ENCODE measurements around the gene ALK. TPM values are rescaled to one million over a fixed set of nuclear protein-coding genes. Genes with fewer than 3 reads are reported as not detected.

Gene ALK
- polyA plus RNA-seq, 4 donors = 0.04 to 0.98 TPM; not detected in 2

DNA sequence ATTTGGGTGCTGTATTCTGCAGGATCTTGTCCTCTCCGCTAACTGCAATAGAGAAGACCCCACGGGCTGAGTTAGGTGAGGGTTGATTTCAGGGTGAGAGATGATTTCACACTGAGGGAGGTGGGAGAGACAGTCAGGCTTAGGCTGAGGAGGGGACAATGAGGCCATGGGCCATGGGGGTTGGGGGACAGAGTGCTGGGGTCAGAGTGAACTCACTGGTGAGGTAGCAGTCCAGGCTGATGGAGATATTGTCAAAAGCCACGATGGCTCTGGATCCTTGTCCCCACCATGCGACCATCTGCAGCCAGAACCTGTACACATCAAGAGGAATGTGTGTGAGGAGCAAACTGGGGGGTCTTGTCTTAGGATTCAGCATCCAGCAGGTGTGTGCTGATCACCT, 646.2 kb downstream of the ALK start:
- H3K4me3 ChIP-seq (ENCODE audit: low read depth in 1 of 3, low read length in 3 of 3) = no peak overlapping the region
- FAIRE-seq = no peak
- H3K36me3 ChIP-seq (ENCODE audit: control insufficient read depth in 3 of 3, insufficient read depth in 2 of 3, low read depth in 1 of 3, low read length in 3 of 3) = no peaks in the 10 kb centered on the region
- H3K27ac ChIP-seq (ENCODE audit: low read depth in 1 of 3, low read length in 2 of 3) = no peak overlapping the region
- DNase-seq = no peak
- no peaks in the 10 kb centered on the region for H3K9me3 ChIP-seq (ENCODE audit: control insufficient read depth in 2 of 2, insufficient read depth in 1 of 2, low read depth in 1 of 2, low read length in 1 of 2)
- whole genome bisulfite sequencing, 3 donors = 82 to 91% (median 85%) methylated on average over 4 of the region's 4 CpGs
- peaks cover 0 to 5% (median 2%) of the 10 kb centered on the region in 3 donors for H3K27me3 ChIP-seq (ENCODE audit: control insufficient read depth in 3 of 3, insufficient read depth in 3 of 3, low read length in 3 of 3)
- H3K4me1 ChIP-seq (ENCODE audit: control insufficient read depth in 3 of 3, insufficient read depth in 2 of 3, low read depth in 1 of 3, low read length in 2 of 3) = peaks cover 0 to 23% (median 0%) of the 10 kb centered on the region in 3 donors

DNA sequence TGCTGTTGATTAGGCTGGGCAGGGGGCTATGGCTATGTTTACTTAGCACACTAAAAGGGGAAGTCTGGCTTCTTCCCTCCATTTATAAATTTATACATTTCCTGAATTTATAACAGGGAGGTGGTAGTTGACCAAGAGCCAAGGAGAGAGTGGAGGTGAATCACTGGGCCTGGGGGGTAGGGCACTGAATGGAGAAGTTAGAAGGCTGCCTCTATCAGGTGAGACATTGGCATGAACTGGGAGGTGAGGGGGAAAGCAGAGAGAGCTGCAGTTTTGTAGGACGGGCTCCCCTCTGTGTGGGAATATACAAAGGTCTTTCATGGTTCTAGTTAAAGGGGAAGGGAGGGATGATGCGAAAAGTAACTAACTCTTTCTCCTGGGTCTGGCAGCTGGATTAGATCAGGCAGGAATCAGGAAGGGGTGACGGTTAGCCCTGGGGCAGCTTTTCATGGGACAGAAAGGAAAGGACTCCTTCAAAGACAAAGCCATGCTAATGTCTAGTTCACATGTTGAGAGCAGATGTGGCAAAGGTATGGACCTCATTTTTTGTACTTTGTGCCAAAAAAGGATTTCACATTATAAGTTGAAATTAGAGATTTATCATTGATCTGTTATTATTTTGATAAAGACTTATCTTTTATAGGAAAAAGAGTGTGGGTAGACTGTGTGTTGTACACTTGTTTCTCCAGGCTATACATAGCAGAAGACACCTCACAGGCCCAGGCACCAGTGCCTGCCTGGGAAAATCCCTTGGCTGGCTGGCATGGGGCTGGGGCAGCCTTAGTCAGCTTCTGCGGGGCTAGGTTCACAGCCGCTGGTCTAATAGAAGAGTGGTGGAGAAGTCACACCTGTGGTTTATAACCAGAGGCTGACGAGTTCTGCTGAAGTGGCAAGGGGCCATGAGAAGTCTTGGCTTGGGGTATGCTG, 647.4 kb downstream of the ALK start:
- WGBS, 3 donors = 71 to 74% (median 72%) methylated on average over 6 of the region's 6 CpGs
- no peak for FAIRE-seq

DNA sequence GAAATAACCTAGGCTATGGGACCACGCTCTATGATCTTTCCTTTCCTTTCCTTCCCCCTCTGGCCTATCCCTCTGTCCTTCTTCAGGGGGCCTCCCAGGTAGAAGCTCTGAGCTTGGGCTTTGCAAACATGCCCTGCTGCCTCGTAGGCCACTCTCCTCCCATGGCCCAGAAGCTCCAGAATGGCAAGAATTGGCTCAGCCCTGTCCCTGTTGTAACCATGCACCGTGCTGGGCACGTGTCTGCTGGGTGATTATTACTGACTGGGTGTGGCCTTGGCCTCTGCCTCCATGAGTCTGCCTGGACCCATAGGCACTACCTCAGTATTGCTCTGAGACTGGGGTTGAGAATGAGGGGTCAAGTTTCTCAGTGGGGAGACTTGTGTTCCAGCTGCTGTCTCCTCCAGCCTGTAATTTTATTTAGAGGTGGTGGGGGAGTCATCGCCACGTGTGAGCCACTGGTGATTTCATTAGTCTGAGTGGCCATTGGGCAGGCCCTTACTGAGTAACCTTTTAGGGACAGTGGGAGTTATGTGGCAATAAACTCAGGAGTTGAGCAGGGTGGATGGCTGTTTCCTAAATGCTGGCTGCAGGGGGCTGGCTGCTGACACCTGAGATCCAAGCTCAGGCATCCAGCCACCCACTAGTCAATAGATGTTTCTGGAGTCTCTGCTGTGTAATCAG, 648.2 kb downstream of the ALK start:
- Histone ChIP-seq H3K36me3 (ENCODE audit: control insufficient read depth in 3 of 3, insufficient read depth in 2 of 3, low read depth in 1 of 3, low read length in 3 of 3) (no peaks in the 10 kb centered on the region), H3K27ac (ENCODE audit: low read depth in 1 of 3, low read length in 2 of 3) (no peak overlapping the region), H3K4me3 (ENCODE audit: low read depth in 1 of 3, low read length in 3 of 3) (no peak overlapping the region), H3K4me1 (ENCODE audit: control insufficient read depth in 3 of 3, insufficient read depth in 2 of 3, low read depth in 1 of 3, low read length in 2 of 3) (peaks cover 0 to 23% (median 0%) of the 10 kb centered on the region in 3 donors), H3K27me3 (ENCODE audit: control insufficient read depth in 3 of 3, insufficient read depth in 3 of 3, low read length in 3 of 3) (peaks cover 0 to 5% (median 2%) of the 10 kb centered on the region in 3 donors), H3K9me3 (ENCODE audit: control insufficient read depth in 2 of 2, insufficient read depth in 1 of 2, low read depth in 1 of 2, low read length in 1 of 2) (no peaks in the 10 kb centered on the region)
- peak in 1 of 2 donors; percentile 9 for DNase-seq
- 63 to 76% (median 66%) methylated on average over 6 of the region's 6 CpGs for WGBS, 3 donors
- FAIRE-seq = no peak

More for the DNA sequence above, 647.4 kb downstream of the ALK start:
- Histone ChIP-seq H3K27ac (ENCODE audit: low read depth in 1 of 3, low read length in 2 of 3) (no peak overlapping the region), H3K36me3 (ENCODE audit: control insufficient read depth in 3 of 3, insufficient read depth in 2 of 3, low read depth in 1 of 3, low read length in 3 of 3) (no peaks in the 10 kb centered on the region), H3K27me3 (ENCODE audit: control insufficient read depth in 3 of 3, insufficient read depth in 3 of 3, low read length in 3 of 3) (peaks cover 0 to 5% (median 2%) of the 10 kb centered on the region in 3 donors), H3K9me3 (ENCODE audit: control insufficient read depth in 2 of 2, insufficient read depth in 1 of 2, low read depth in 1 of 2, low read length in 1 of 2) (no peaks in the 10 kb centered on the region), H3K4me1 (ENCODE audit: control insufficient read depth in 3 of 3, insufficient read depth in 2 of 3, low read depth in 1 of 3, low read length in 2 of 3) (peaks cover 0 to 23% (median 0%) of the 10 kb centered on the region in 3 donors), H3K4me3 (ENCODE audit: low read depth in 1 of 3, low read length in 3 of 3) (no peak overlapping the region)
- DNase-seq = no peak

DNA sequence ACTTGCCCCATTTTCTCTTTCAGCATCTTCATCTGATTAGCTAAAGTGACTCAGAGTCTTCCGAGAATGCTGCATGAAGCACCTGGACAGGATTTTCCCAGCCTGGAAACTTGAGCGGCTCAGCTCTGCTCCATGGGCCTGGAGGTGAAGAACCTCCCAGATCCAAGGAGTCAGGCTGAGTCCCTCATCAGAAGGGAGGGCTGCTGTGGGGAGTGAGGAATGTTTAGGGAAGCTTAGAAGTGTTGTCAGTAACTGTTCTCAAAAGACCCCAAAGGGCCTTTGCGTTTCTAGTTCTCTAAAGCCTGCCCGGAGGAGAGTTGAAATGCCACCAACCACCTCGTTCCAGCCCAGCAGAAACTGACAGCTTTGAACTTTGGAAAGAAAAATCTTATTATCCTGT, 649.1 kb downstream of the ALK start:
- WGBS, 3 donors = 64 to 71% (median 70%) methylated on average over 5 of the region's 5 CpGs
- Histone ChIP-seq H3K4me3 (ENCODE audit: low read depth in 1 of 3, low read length in 3 of 3) (no peak overlapping the region), H3K4me1 (ENCODE audit: control insufficient read depth in 3 of 3, insufficient read depth in 2 of 3, low read depth in 1 of 3, low read length in 2 of 3) (peaks cover 0 to 23% (median 0%) of the 10 kb centered on the region in 3 donors), H3K9me3 (ENCODE audit: control insufficient read depth in 2 of 2, insufficient read depth in 1 of 2, low read depth in 1 of 2, low read length in 1 of 2) (no peaks in the 10 kb centered on the region), H3K27ac (ENCODE audit: low read depth in 1 of 3, low read length in 2 of 3) (no peak overlapping the region), H3K36me3 (ENCODE audit: control insufficient read depth in 3 of 3, insufficient read depth in 2 of 3, low read depth in 1 of 3, low read length in 3 of 3) (no peaks in the 10 kb centered on the region), H3K27me3 (ENCODE audit: control insufficient read depth in 3 of 3, insufficient read depth in 3 of 3, low read length in 3 of 3) (peaks cover 0 to 2% (median 0%) of the 10 kb centered on the region in 3 donors)
- FAIRE-seq (no peak), DNase-seq (peak in 1 of 2 donors; percentile 4)

DNA sequence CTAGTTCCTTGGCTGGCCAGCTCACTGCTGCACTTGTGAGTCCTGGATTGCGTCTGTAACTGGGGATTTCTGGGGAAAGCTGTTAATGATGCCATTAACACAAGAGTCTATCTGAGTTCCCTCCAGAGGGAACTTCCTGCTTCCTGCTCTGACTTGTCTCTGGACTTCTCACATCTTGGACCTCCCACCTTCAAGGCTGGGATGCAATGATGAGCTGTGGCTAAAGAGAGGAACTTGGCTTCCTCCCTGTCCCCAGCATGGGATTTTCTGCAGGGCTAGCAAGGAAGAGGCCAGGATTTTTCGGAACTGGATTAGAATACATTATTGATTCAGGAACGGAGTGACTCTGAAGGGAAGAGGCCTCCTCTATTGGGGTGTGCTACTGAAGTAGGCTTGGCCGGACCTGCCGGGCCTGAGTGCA, 650.7 kb downstream of the ALK start:
- no peak overlapping the region for H3K27ac ChIP-seq (ENCODE audit: low read depth in 1 of 3, low read length in 2 of 3)
- DNase-seq = no peak
- peaks cover 0 to 2% (median 0%) of the 10 kb centered on the region in 3 donors for H3K27me3 ChIP-seq (ENCODE audit: control insufficient read depth in 3 of 3, insufficient read depth in 3 of 3, low read length in 3 of 3)
- H3K36me3 ChIP-seq (ENCODE audit: control insufficient read depth in 3 of 3, insufficient read depth in 2 of 3, low read depth in 1 of 3, low read length in 3 of 3) = no peaks in the 10 kb centered on the region
- 84 to 87% (median 87%) methylated on average over 5 of the region's 5 CpGs for WGBS, 3 donors
- H3K4me3 ChIP-seq (ENCODE audit: low read depth in 1 of 3, low read length in 3 of 3) = no peak overlapping the region
- no peak for FAIRE-seq
- peaks cover 0 to 15% (median 0%) of the 10 kb centered on the region in 3 donors for H3K4me1 ChIP-seq (ENCODE audit: control insufficient read depth in 3 of 3, insufficient read depth in 2 of 3, low read depth in 1 of 3, low read length in 2 of 3)
- no peaks in the 10 kb centered on the region for H3K9me3 ChIP-seq (ENCODE audit: control insufficient read depth in 2 of 2, insufficient read depth in 1 of 2, low read depth in 1 of 2, low read length in 1 of 2)

DNA sequence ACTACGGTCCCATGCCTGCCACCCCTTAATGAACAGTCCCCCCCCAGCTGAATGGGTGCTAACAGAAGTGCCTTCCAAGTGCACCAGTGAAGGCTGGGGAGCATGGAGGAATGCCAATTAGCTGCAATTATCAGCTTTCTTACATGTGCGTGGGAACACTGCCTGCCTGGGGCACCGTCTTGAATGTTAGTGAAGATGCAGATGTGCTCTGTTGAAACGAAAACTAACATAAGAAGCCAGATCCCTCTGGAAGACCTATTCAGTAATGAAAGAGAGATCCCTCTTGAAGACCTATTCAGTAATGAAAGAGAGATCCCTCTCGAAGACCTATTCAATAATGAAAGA, 651.6 kb downstream of the ALK start:
- no peaks in the 10 kb centered on the region for H3K9me3 ChIP-seq (ENCODE audit: control insufficient read depth in 2 of 2, insufficient read depth in 1 of 2, low read depth in 1 of 2, low read length in 1 of 2)
- peaks cover 0 to 13% (median 0%) of the 10 kb centered on the region in 3 donors for H3K4me1 ChIP-seq (ENCODE audit: control insufficient read depth in 3 of 3, insufficient read depth in 2 of 3, low read depth in 1 of 3, low read length in 2 of 3)
- no peaks in the 10 kb centered on the region for H3K27me3 ChIP-seq (ENCODE audit: control insufficient read depth in 3 of 3, insufficient read depth in 3 of 3, low read length in 3 of 3)
- H3K36me3 ChIP-seq (ENCODE audit: control insufficient read depth in 3 of 3, insufficient read depth in 2 of 3, low read depth in 1 of 3, low read length in 3 of 3) = no peaks in the 10 kb centered on the region
- FAIRE-seq = no peak
- H3K4me3 ChIP-seq (ENCODE audit: low read depth in 1 of 3, low read length in 3 of 3) = no peak overlapping the region
- DNase-seq = no peak
- WGBS, 3 donors = 66 to 80% (median 68%) methylated on average over 5 of the region's 5 CpGs
- H3K27ac ChIP-seq (ENCODE audit: low read depth in 1 of 3, low read length in 2 of 3) = no peak overlapping the region

DNA sequence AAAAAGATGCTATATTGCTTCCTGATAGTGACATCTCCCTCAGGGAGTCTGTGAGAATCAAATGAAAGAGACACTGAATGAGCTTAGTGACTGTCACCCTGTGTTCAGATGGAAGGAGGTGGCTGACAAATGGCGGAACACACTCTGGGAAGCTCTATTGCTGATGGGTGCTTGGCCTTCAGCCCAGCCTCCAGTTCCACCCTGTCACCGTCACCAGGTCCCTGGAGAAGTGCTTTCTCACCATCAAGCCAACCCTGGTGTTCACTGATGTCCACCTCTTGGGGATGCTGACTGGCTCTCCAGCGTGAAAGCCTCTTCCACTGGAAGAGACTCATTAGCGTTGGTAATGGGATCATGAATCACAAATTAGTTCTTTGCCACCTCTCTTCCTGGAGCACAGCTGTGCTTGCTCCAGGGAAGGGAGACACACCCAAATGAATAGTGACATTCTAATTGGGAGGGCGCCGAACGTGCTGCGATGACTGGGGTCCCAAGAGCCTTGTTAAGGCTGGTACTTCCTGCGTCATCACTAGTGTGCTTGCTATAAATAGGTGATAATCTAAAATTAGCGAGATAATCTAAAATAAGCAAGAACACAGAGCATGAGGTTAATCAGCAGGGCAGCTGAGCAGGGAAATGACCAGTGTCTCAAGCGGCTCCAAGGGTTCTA, 652.2 kb downstream of the ALK start:
- no peak for DNase-seq
- H3K4me3 ChIP-seq (ENCODE audit: low read depth in 1 of 3, low read length in 3 of 3) = no peak overlapping the region
- FAIRE-seq = no peak
- 86 to 88% (median 86%) methylated on average over 11 of the region's 11 CpGs for WGBS, 3 donors
- H3K27me3 ChIP-seq (ENCODE audit: control insufficient read depth in 3 of 3, insufficient read depth in 3 of 3, low read length in 3 of 3) = no peaks in the 10 kb centered on the region
- peaks cover 0 to 13% (median 0%) of the 10 kb centered on the region in 3 donors for H3K4me1 ChIP-seq (ENCODE audit: control insufficient read depth in 3 of 3, insufficient read depth in 2 of 3, low read depth in 1 of 3, low read length in 2 of 3)
- H3K36me3 ChIP-seq (ENCODE audit: control insufficient read depth in 3 of 3, insufficient read depth in 2 of 3, low read depth in 1 of 3, low read length in 3 of 3) = no peaks in the 10 kb centered on the region
- H3K27ac ChIP-seq (ENCODE audit: low read depth in 1 of 3, low read length in 2 of 3) = no peak overlapping the region
- H3K9me3 ChIP-seq (ENCODE audit: control insufficient read depth in 2 of 2, insufficient read depth in 1 of 2, low read depth in 1 of 2, low read length in 1 of 2) = no peaks in the 10 kb centered on the region

DNA sequence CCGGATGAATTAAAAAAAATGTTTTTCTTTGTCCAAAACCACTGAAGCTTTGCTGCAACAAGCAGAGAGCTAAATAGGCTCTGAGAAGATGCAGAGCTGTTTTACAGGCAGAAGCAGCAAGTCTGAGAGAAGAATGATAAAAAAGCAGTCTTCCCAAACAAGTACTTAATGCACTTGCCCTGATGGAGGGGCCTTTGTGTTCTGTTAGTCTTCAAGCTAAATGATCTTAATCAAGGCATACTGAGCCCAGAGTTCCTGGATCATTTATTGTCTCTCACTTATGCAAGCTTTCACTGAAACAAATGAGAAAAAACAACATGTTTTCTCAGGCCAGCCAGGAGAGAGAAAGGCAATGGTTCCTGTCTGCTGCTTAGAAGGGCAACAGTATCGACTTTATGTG, 653.7 kb downstream of the ALK start:
- H3K4me3 ChIP-seq (ENCODE audit: low read depth in 1 of 3, low read length in 3 of 3) = no peak overlapping the region
- DNase-seq (no peak), FAIRE-seq (no peak)
- H3K27me3 ChIP-seq (ENCODE audit: control insufficient read depth in 3 of 3, insufficient read depth in 3 of 3, low read length in 3 of 3) = peaks cover 0 to 3% (median 0%) of the 10 kb centered on the region in 3 donors
- peaks cover 0 to 11% (median 0%) of the 10 kb centered on the region in 3 donors for H3K4me1 ChIP-seq (ENCODE audit: control insufficient read depth in 3 of 3, insufficient read depth in 2 of 3, low read depth in 1 of 3, low read length in 2 of 3)
- 35 to 69% (median 45%) methylated on average over 2 of the region's 2 CpGs for WGBS, 3 donors
- H3K36me3 ChIP-seq (ENCODE audit: control insufficient read depth in 3 of 3, insufficient read depth in 2 of 3, low read depth in 1 of 3, low read length in 3 of 3) = no peaks in the 10 kb centered on the region
- H3K27ac ChIP-seq (ENCODE audit: low read depth in 1 of 3, low read length in 2 of 3) = no peak overlapping the region
- H3K9me3 ChIP-seq (ENCODE audit: control insufficient read depth in 2 of 2, insufficient read depth in 1 of 2, low read depth in 1 of 2, low read length in 1 of 2) = peaks cover 0 to 3% of the 10 kb centered on the region in 2 donors
